ENCODE measurements around the gene DDX4.

DDX4 gene

DNA sequence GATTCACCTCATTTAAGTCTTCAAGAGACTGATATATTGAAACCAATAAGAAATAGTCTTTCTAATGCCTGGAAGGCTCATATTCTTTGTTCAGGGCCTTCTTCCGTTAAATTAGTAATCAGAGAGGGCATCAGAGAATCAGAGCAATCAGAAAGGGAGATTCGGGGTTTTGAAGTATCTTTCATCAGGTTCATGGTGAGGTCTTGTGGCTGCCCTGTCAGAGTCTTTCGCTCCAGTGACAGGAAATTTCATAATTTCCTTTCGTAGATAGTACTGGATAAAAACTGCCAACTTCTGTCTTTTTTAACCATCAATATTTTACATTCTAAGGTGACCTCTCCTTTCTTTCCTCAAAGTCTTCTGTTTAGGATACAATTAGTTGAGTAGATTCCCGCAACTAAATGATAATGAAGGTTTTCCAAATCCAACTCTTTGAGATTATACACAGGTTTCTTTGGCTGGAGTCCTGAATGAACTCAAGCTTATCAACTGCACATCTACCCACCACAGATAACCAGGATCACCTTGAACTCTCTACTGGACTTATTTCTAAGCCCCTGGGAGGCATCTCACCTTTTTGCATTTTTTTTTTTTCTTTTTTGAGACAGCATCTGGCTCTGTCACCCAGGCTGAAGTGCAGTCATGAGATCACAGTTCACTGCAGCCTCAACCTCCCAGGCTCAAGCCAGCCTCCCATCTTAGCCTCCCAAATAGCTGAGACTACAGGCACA is 118.8 kb downstream of the DDX4 start:
- DNase-seq (ENCODE audit: low read depth, low spot score): peak; percentile 88

DNA sequence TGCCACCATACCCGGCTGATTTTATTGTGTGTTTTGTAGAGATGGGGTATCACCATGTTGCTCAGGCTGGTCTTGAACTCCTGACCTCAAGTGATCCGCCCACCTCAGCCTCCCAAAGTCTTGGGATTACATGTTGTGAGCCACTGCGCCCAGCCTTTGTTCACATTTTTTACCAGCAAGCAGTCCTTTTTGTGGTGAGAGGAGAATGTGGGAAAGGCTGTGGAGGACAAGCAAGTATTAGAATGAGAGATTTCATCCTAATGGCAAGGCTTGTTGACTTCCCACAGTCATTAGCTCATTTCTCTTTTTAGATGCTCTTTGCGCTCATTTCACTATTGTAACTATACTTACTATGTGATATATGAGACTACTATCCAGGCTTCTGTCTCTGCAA is 119.4 kb downstream of the DDX4 start:
- H3K4me3 ChIP-seq (ENCODE audit: low read length): no peak overlapping the region
- no peak for DNase-seq (ENCODE audit: low read depth, low spot score)

More for the DNA sequence above, 118.8 kb downstream of the DDX4 start:
- no peak overlapping the region; the same call in 1 of the 2 replicates for H3K4me3 ChIP-seq (ENCODE audit: low read length)

DNA sequence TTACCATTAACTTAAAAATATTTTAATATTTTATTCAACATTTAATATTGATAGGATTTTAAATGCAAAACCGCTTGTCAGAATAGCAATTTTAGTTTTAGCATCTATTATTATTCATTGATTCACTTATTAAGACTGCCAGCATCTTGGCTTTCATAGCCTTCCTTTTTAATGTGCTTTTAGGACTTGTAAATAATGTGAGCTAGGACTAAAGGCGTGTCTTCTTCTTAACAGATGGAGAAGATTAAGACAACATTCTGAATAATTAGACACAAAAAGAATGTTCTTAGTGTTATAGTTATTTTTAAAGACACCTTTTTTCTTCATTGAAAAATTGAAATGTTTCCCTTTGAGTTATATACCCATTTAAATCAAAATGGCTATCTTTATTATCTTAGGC is 120.2 kb downstream of the DDX4 start:
- DNase-seq (ENCODE audit: low read depth, low spot score): no peak
- no peak overlapping the region for H3K4me3 ChIP-seq (ENCODE audit: low read length)

DNA sequence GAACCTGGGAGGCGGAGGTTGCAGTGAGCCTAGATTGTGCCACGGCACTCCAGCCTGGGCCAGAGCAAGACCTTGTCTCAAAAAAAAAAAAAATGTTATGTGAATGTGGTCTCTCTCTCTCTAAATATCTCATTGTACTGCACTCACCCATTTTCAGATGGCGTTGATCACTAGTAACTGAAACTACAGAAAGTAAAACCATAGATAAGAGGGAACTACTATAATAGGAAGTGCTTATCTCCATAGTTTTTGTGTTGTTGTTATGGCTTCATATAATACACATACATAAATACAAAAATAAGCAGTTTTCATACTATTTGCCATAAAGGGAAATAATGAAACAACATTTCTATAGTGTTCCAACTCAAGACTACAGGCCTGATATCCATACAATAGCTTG is 122.4 kb downstream of the DDX4 start:
- no peak overlapping the region for H3K4me3 ChIP-seq (ENCODE audit: low read length)
- DNase-seq (ENCODE audit: low read depth, low spot score): no peak

DNA sequence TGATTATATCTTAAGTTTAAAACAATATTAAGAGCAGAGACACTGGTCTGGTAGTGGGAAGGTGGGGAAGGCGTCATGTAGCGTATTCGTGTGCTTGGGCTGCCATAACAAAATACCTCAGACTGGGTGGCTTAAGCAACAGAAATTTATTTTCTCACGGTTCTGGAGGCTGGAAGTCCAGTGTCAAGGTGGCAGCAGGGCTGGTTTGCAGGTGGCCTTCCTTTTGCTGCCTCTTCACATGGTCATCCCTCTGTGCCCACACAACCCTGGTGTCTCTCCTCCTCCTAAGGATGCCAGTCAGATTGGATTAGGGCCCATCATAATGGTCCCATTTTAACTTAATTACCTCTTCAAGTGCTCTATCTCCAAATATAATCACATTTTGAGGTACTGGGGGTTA is 122.8 kb downstream of the DDX4 start:
- DNase-seq (ENCODE audit: low read depth, low spot score): no peak
- H3K4me3 ChIP-seq (ENCODE audit: low read length): no peak overlapping the region

DNA sequence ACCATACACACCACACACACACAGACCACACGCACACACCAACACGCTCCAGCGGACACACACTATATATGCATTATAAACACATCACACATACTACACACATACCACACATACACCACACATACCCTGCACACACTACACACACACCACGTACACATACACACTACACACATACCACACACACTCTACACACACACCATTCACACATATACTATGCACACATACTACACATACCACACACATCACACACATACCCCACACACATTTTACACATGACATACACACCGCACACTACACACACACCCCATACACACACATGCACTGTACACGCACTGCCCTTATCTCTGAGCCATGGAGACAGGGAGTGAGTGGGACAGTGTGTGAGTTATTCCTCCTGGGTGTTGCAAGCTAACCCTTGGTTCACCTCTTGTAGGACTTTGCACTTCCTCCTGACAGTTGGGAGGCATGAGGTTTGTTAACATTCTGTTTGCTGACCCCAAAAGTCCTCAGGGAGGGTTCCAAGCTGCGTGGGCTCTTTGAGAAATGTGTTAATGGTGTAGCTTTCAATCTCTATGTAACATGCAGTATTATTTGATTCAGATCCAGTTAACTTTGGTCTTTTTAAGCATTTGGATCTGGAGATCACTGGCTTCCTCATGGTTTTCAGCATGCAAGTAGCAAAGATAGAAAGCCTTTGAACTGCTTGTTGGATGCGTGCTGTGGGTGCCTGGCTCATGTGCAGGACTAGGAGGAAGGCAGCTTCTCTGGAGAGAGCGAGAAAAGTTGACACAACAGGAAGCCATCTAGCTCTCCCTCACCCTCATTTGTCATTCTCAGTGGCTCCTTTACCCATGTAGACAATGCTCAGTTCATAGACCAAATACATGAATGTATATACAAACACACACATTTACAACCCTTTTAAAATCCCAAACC is 127.0 kb downstream of the DDX4 start:
- no peak overlapping the region for H3K4me3 ChIP-seq (ENCODE audit: low read length)
- peak; percentile 44 for DNase-seq (ENCODE audit: low read depth, low spot score)

DNA sequence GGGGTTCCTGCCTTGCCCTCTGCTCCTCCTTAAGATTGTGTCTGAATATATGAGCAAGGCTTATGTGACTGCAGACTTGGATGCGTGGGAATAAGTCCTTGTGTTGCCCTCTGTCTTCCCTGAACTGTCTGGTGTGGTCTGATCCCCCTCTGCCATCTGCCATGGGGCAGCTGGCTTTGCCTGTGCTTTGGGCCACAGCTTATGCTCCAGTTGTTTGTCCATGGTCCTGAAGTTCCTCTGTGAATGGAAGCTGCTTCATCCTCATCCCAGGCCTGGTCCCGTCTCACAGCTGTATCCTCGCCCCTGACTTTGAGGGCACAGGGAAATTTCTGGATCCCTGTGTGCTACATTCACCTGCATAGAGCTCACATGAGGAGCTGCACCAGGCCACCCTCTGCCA is 128.0 kb downstream of the DDX4 start:
- no peak overlapping the region for H3K4me3 ChIP-seq (ENCODE audit: low read length)
- no peak for DNase-seq (ENCODE audit: low read depth, low spot score)

DNA sequence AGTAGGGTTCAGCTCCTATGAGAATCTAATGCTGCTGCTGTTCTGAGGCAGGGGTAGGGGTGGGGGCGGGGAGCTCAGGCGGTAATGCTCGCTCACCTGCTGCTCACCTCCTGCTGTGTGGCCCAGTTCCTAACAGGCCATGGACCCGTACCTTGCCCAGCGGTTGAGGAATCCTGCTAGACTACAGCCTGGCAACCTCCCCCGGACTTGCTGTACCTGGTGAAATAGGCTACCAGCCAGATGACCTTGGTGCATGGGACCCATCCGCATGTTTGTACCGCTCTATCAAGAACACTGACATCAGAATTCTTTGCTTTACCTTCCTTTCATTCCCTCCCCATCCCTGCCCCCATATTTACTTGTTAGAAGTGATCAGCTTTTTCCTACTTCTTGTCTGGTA is 128.6 kb downstream of the DDX4 start:
- H3K4me3 ChIP-seq (ENCODE audit: low read length): no peak overlapping the region
- DNase-seq (ENCODE audit: low read depth, low spot score): no peak
